Inferior parietal cortex (tissue), 1 donor: ENCODE measurements around the gene CPNE1.

ENCODE experiments used
- DNase-seq: peaks from one replicate; pipeline ENCODE4 v3.0.0-alpha.2; 2016; ENCODE audit errors: extremely low spot score

Gene CPNE1

DNA sequence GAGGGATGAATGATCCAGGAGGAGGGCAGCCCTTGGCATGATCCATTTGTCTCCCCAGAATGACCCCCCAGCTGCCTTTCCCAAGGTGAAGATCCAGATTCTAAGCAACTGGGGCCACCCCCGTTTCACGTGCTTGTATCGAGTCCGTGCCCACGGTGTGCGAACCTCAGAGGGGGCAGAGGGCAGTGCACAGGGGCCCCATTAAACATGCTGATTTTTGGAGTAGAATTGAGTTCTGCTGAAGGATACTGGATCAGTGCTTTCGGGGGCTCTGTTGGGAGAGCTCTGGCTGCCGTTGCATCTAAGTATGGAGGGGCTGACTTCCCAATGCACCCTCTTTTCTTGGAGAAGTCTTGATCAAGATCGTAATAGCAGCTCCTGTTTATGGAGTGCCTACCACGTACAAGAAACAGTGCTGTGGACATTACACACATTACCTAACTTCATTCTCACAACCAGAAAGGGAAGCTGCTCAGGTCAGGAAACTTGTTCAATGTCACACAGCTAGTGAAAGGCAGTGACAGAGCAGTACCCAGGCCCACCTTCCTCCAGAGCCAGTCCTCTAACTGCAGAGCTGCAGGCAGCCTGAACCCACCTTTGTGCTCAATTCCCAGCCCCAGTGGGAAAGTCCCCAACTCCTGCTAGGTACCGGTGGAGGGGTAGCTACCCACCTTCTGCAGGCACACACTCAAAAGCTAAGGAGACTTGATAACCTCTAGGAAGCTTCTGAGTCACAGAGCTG, 43.7 kb downstream of the CPNE1 start:
- DNase-seq: no peak

GRCh38 chr20:35619196-35620095, 45.3 kb downstream of the CPNE1 start:
- DNase-seq: peak; percentile 33

- DNase-seq: no peak
These were observed 46.2 kb downstream of the CPNE1 start for GRCh38 chr20:35618263-35619131.

GRCh38 chr20:35617397-35618262, 47.1 kb downstream of the CPNE1 start:
- DNase-seq: no peak

DNA sequence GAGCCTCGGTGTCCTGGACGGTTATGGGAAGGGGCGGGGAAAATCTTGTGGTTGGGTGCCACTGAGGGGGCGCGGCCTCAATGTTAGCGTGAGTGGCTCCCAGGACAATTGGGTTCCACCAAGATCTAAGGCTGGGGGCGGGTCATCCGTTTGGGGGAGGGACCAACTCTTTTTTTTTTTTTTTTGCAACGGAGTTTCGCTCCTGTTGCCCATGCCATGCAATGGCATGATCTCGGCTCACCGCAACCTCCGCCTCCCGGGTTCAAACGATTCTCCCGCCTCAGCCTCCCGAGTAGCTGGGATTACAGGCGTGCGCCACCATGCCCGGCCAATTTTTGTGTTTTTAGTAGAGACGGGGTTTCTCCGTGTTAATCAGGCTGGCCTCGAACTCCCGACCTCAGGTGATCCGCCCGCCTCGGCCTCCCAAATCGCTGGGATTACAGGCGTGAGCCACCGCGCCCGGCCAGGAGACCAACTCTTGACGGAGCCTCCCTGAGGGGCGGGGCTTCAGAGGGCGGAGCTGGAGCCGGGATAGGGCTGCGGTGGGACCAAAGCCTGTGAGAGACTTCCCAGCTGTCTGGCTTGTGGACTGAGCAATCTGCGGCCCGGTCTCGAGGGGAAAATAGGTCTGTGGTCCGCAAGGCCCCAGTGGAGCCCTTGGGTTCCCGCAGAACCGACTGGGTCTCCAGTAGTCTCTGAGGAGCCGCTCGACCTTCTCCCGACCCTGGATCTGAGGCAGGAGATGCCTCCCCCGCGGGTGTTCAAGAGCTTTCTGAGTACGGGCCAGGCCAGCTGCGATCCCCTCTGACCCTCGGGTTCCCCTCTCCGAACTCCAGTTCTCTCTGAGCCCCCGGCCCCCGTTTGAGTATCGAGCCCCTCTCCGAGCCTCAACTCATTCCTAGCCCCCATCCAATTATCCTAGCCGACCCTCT, 48.0 kb downstream of the CPNE1 start:
- peak; percentile 89 for DNase-seq

DNA sequence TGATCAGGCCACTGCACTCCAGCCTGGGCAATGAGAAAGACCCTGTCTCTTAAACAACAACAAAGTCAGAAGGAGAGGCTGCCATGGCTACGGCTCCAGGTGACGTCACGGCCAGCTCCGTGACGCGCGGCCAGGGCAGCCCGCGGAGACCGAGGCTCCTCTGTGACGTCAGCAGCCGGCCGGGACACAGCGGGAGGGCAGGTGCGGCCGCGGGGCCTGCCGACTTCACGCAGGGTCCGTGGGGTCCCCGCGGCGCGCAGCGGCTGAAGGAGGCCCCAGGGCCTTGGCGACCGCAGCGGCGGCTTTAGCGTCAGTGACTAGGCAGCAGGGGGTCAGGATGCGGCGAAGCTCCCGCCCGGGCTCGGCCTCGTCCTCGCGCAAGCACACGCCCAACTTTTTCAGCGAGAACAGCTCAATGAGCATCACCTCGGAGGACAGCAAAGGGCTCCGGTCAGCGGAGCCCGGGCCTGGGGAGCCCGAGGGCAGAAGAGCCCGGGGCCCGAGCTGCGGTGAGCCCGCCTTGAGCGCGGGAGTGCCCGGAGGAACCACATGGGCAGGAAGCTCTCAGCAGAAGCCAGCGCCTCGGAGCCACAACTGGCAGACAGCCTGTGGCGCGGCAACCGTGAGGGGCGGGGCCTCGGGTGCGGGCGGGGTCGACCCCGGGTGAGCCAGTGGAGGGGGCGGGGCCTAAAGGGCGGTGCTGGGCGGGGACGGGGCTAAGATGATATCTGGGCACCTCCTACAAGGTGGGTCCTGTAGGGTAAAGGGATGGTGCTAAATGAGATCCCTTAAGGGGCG, 48.8 kb downstream of the CPNE1 start, which contains the start of gene SPAG4:
Gene SPAG4 (plus strand): TSS at position 163 of the 798 bp plus-strand sequence. CDS start 175 bp downstream, at position 338.
- DNase-seq: no peak

- no peak for DNase-seq
These were observed 53.2 kb downstream of the CPNE1 start for GRCh38 chr20:35611482-35611881.

GRCh38 chr20:35610833-35611427, 53.8 kb downstream of the CPNE1 start:
- DNase-seq: no peak

DNA sequence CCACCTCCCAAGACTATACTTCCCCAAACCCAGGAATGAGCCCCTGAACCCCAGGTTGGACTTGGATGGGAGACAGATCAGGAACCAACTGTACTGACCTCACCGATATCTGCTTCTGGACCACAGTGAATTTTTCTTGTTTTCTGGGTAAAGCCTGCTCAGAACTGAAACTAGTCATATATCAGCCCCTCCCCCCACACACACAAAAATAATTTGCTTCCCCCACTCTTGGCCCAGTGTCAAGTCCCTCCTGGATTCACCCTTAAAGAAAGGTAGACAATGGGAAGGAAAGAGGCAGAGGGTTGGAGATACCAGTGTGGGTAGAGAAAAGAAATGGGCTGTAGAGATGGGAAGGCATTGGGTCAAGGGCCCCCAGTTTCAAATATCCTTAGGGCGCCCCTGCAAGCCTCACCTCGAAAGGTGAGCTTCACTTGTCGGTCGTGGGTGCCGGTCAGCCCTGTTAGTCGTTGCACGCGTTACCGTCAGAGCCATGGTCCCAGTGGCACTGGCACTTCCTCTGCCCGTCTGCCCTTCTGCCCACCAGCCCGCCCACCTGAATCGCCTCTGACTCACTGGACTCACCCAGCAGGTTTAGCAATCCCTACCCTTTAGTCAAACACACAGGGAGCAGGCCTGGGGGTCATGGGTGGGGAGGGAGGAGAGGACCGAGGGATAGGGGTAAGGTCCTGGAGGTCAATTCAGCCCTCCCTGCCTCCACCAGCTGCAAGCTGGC, 57.5 kb downstream of the CPNE1 start:
- no peak for DNase-seq

- DNase-seq: no peak
These were observed 58.6 kb downstream of the CPNE1 start for GRCh38 chr20:35606127-35606526.

- DNase-seq: no peak
These were observed 60.3 kb downstream of the CPNE1 start for GRCh38 chr20:35604449-35604747.

- no peak for DNase-seq
These were observed 60.8 kb downstream of the CPNE1 start for GRCh38 chr20:35603695-35604448.

- no peak for DNase-seq
These were observed 61.7 kb downstream of the CPNE1 start for GRCh38 chr20:35602851-35603495.

DNA sequence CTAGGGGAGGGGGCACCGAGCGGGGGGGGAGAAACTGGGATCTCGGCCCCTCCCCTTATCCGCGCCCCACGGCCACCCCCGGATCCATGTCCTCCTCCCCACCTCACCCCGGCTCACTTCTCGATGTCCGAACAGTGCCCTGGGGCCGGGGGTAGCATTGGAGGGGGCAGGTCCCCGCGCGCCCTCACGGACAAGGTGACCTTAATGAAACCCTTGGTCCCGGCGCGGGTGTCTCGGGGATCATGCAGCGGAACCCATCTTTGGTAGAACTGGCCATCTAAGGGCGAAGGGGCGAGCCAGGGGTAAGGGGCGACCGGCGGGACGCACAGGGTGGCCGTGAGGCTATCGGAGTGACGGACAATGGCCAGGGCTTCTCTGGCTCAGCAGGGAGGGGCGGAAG, 62.7 kb downstream of the CPNE1 start:
- DNase-seq: no peak

- no peak for DNase-seq
These were observed 63.4 kb downstream of the CPNE1 start for GRCh38 chr20:35600993-35601973.
